ENCODE measurements around the gene SLC38A5.
"Not testable (repeated sequence)": the region's sequence is repeated elsewhere in the genome, so short reads cannot be mapped to it uniquely, and the experiment has no call there.

SLC38A5 gene

GRCh38 chrX:48470110-48470832, at the start of gene SLC38A5:
Gene SLC38A5, minus strand, starts transcription at chrX:48470260. Its CDS starts 2,336 bp downstream, at chrX:48467924.
- DNase-seq: no peak

GRCh38 chrX:48519481-48519880, 49.4 kb upstream of the SLC38A5 start:
- DNase-seq: not testable (repeated sequence)

- DNase-seq: no peak
These were observed 46.9 kb upstream of the SLC38A5 start for GRCh38 chrX:48516987-48517386.

- DNase-seq: no peak
These were observed 46.2 kb upstream of the SLC38A5 start for GRCh38 chrX:48516285-48516684.

- DNase-seq: no peak
These were observed 45.8 kb upstream of the SLC38A5 start for GRCh38 chrX:48515842-48516241.

GRCh38 chrX:48514868-48515460, 44.9 kb upstream of the SLC38A5 start:
- DNase-seq: no peak

- no peak for DNase-seq
These were observed 44.2 kb upstream of the SLC38A5 start for GRCh38 chrX:48514126-48514806.

- no peak for DNase-seq
These were observed 43.6 kb upstream of the SLC38A5 start for GRCh38 chrX:48513670-48514069.

GRCh38 chrX:48512371-48512935, 42.4 kb upstream of the SLC38A5 start:
- no peak for DNase-seq

- DNase-seq: no peak
These were observed 41.5 kb upstream of the SLC38A5 start for GRCh38 chrX:48511560-48511959.

- DNase-seq: no peak
These were observed 39.6 kb upstream of the SLC38A5 start for GRCh38 chrX:48509619-48510018.

GRCh38 chrX:48509245-48509590, 39.2 kb upstream of the SLC38A5 start:
- no peak for DNase-seq

- peak; percentile 52 to 64 (median 59) for DNase-seq
These were observed 38.6 kb upstream of the SLC38A5 start, which contains the start of gene PORCN for GRCh38 chrX:48508400-48509244. Gene PORCN, plus strand, starts transcription at chrX:48508992. Its CDS starts 829 bp downstream, at chrX:48509821.

- DNase-seq: no peak
These were observed 37.2 kb upstream of the SLC38A5 start for GRCh38 chrX:48507246-48507645.

GRCh38 chrX:48505481-48505880, 35.4 kb upstream of the SLC38A5 start:
- DNase-seq: no peak

- DNase-seq: no peak
These were observed 34.2 kb upstream of the SLC38A5 start for GRCh38 chrX:48504261-48504660.

- DNase-seq: no peak
These were observed 28.3 kb upstream of the SLC38A5 start for GRCh38 chrX:48498374-48498809.

GRCh38 chrX:48497871-48498270, 27.8 kb upstream of the SLC38A5 start:
- DNase-seq: no peak

- DNase-seq: no peak
These were observed 26.6 kb upstream of the SLC38A5 start for GRCh38 chrX:48496660-48497059.

- no peak for DNase-seq
These were observed 23.9 kb upstream of the SLC38A5 start for GRCh38 chrX:48493890-48494364.

GRCh38 chrX:48492293-48492910, 22.3 kb upstream of the SLC38A5 start:
- no peak for DNase-seq

GRCh38 chrX:48491809-48492208, 21.7 kb upstream of the SLC38A5 start:
- DNase-seq: no peak
